ENCODE measurements around the gene NRXN3. TPM values are rescaled to one million over a fixed set of nuclear protein-coding genes. Genes with fewer than 3 reads are reported as not detected.

The NRXN3 gene
- total RNA-seq, 2 donors from 2014 or later, result 1.3 to 2.3 TPM

GRCh38 chr14:79706382-79706781 is 1536.2 kb downstream of the NRXN3 start:
- ATAC-seq, result no peak
- WGBS, 2 donors, result 71 to 86% methylated on average over 2 of the region's 2 CpGs
- Histone ChIP-seq H3K4me1 (peaks cover 15% of the 10 kb centered on the region), H3K4me3 (no peak overlapping the region), H3K27me3 (no peaks in the 10 kb centered on the region), H3K27ac (no peak overlapping the region), H3K9me3 (no peaks in the 10 kb centered on the region), H3K36me3 (replicated peaks in 1 of 2; ENCODE audit: insufficient read depth in 1 of 2, low read depth in 2 of 2) (no peaks in the 10 kb centered on the region)
- intact Hi-C loops (cut with DNase I), result no loop called here
- TF ChIP-seq CTCF (IDR thresholded peaks at IDR 0.05) (no peak), POLR2A (IDR thresholded peaks at IDR 0.05) (no peak)
- DNase-seq, result no peak

DNA sequence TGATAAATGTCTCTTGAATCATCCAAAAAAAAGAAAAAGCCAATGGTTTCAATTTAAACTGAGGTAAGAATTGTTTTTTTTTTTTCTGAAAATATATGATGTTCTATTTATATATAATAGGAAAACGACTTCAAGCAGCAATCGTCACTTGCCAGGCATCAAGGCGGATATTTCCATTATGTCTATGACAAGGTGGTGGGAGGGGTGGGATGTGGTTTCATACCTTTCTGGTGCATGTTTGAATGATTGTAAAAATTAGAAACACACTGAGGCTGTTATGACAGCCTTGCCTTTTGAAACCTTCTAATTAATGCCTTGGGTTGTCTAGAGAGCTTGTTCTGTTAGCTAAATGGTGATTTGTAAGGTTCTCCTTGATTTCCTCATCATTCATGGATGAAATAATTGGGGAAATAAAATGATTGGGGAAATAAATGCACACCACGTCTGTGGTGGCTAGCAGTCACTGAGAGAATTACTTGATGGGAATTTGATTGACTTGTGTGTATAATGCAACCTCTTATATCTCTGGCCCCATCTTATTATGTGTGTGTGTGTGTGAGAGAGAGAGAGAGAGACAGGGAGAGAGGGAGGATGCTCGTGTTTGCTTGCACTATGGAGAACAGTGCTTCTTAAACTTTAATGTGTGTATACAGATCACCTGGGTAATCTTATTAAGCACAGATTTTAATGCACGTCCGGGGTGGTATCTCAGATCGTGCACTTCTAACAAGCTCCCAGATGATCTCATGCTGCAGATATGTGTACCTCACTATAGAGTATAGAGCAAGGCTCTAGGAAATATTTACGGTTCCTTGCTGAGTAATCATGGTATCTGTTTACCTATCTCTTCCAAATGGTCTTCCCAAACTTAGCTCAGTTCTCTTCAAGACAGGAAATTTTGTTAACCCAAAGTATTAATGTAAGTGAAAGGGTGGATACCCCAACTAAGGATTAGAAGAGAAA is 1538.5 kb downstream of the NRXN3 start:
- ATAC-seq (no peak), DNase-seq (no peak)
- TF ChIP-seq POLR2A (IDR thresholded peaks at IDR 0.05) (no peak), CTCF (IDR thresholded peaks at IDR 0.05) (no peak)
- no peaks in the 10 kb centered on the region for H3K27me3 ChIP-seq
- no peaks in the 10 kb centered on the region for H3K36me3 ChIP-seq (replicated peaks in 1 of 2; ENCODE audit: insufficient read depth in 1 of 2, low read depth in 2 of 2)
- intact Hi-C loops (cut with DNase I), result no loop called here
- H3K9me3 ChIP-seq, result no peaks in the 10 kb centered on the region
- 65 to 76% methylated on average over 9 of the region's 9 CpGs for WGBS, 2 donors
- peaks cover 13% of the 10 kb centered on the region for H3K4me1 ChIP-seq
- H3K27ac ChIP-seq, result no peak overlapping the region
- no peak overlapping the region for H3K4me3 ChIP-seq

GRCh38 chr14:79709573-79709972 is 1539.4 kb downstream of the NRXN3 start:
- Histone ChIP-seq H3K4me3 (no peak overlapping the region), H3K27me3 (no peaks in the 10 kb centered on the region), H3K27ac (no peak overlapping the region), H3K4me1 (peaks cover 4% of the 10 kb centered on the region), H3K9me3 (no peaks in the 10 kb centered on the region), H3K36me3 (replicated peaks in 1 of 2; ENCODE audit: insufficient read depth in 1 of 2, low read depth in 2 of 2) (no peaks in the 10 kb centered on the region)
- WGBS, 2 donors, result 59 to 64% methylated on average over 3 of the region's 3 CpGs
- ATAC-seq (no peak), DNase-seq (no peak)
- no peak for TF ChIP-seq POLR2A (IDR thresholded peaks at IDR 0.05)
- no peak for TF ChIP-seq CTCF (IDR thresholded peaks at IDR 0.05)
- intact Hi-C loops (cut with DNase I), result no loop called here

DNA sequence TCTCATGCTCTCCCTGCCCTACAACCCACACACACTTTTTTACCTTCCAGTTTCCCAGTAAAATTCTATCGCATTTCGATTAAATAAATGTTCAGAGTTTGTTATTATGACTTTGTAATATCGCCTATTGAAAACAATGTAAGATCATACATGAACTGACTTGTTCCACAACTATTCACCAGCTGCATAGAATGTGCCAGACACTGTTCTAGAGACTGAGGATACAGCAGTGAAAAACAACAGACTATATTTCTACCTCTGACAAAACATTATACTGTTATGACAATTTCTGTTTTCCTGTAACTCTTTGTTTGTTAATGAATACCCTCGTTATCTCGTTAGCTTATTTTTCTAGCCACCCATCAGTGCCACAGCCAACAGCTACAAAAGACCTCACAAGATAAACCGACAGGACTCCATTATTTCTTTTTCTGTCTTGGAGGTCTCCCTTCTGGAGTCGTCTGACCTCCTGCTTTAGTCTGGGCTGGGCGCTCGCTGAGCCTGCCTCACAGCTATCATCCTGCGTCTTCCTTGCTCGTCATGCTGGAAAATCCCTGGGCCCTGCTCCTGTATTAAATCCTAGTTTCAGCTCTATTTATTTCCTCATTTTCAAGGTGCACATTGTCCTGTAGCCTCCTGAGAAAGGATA is 1542.3 kb downstream of the NRXN3 start:
- Histone ChIP-seq H3K9me3 (no peaks in the 10 kb centered on the region), H3K4me3 (no peak overlapping the region), H3K4me1 (no peaks in the 10 kb centered on the region), H3K27me3 (no peaks in the 10 kb centered on the region), H3K36me3 (replicated peaks in 1 of 2; ENCODE audit: insufficient read depth in 1 of 2, low read depth in 2 of 2) (no peaks in the 10 kb centered on the region), H3K27ac (no peak overlapping the region)
- no peak for ATAC-seq
- no peak for TF ChIP-seq POLR2A (IDR thresholded peaks at IDR 0.05)
- intact Hi-C loops (cut with DNase I), result no loop called here
- DNase-seq, result no peak
- 70% methylated on average over 11 of the region's 11 CpGs for WGBS, 2 donors

DNA sequence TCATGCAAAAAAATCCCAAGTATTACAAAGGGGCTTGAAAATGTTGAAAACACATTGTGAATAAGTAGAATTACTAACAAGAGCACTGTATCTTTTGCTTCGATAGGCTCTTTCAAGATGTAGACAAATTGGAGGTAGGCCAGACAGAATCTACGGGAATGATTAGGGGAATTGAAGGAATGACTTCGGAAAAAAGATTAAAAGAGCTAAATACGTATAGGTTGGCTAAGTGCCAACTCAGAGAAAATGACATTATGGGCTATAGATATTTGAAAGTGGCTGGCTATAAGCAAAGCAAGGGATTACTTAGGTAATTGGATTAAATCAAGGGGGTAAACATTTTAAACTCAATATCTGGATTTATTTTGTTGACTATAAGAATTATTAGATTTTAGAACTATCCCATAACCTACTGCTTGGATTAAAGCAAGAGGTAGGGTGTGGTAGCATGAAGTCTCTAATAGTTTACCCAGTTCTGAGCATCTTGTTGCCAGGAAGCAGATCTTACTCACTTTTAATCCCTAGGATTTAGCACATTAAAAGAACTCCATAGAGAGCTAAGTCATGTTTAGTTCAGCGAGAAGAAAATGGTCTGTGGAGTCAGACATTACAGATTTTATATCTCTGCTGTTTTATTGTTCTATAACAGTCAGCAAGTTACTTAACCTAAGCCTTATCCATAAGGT is 1551.4 kb downstream of the NRXN3 start:
- H3K27me3 ChIP-seq, result no peaks in the 10 kb centered on the region
- H3K4me3 ChIP-seq, result no peak overlapping the region
- intact Hi-C loops (cut with DNase I), result no loop called here
- no peak for TF ChIP-seq CTCF (IDR thresholded peaks at IDR 0.05)
- no peak for TF ChIP-seq POLR2A (IDR thresholded peaks at IDR 0.05)
- no peaks in the 10 kb centered on the region for H3K36me3 ChIP-seq (replicated peaks in 1 of 2; ENCODE audit: insufficient read depth in 1 of 2, low read depth in 2 of 2)
- DNase-seq (no peak), ATAC-seq (no peak)
- WGBS, 2 donors, result 52 to 59% methylated on average over 5 of the region's 5 CpGs
- peaks cover 10% of the 10 kb centered on the region for H3K4me1 ChIP-seq
- no peaks in the 10 kb centered on the region for H3K9me3 ChIP-seq
- no peak overlapping the region for H3K27ac ChIP-seq

Measured in body of pancreas (tissue), 4 donors.